Mammary epithelial cell (primary cell): Measurements from ENCODE around the gene PGLYRP3.

ENCODE experiments used
- CTCF ChIP-seq, 2 donors: IDR thresholded peaks in 1 of 2; conservative IDR thresholded peaks in 1 of 2; 2 replicates each; pipeline ENCODE4 v1.5.1; 2011 to 2012; ENCODE audit warnings: inconsistent platforms in 2 of 2, low read length in 2 of 2, mild to moderate bottlenecking in 2 of 2, control low read depth in 1 of 2, low read depth in 1 of 2; ENCODE audit not compliant: insufficient read depth in 1 of 2; ENCODE audit errors: extremely low read depth in 1 of 2
- EZH2 ChIP-seq: IDR thresholded peaks from 2 replicates; pipeline ENCODE4 v1.6.1; 2012; ENCODE audit warnings: low read length, inconsistent platforms, borderline replicate concordance

GRCh38 chr1:153259387-153259786 is 53.4 kb downstream of the PGLYRP3 start, which contains the start of gene LORICRIN:
- TF ChIP-seq CTCF (conservative IDR thresholded peaks at IDR 0.05 in 1 of 2, IDR thresholded peaks at IDR 0.05 in 1 of 2; ENCODE audit: extremely low read depth in 1 of 2, insufficient read depth in 1 of 2, low read depth in 1 of 2, low read length in 2 of 2) (no peak), EZH2 (no peak)
